OCI-LY7 (cell line): Measurements from ENCODE around the gene SLC26A6.

Experiments used
- CTCF ChIP-seq: fragments of 200-600 bp; sonication (generic); conservative IDR thresholded peaks from 2 replicates; pipeline ENCODE4 v1.5.1; 2014; ENCODE audit warnings: mild to moderate bottlenecking, antibody characterized with exemption, low read length, moderate library complexity, mixed read lengths
- EZH2phosphoT487 ChIP-seq: fragments of 200-600 bp; sonication (generic); IDR thresholded peaks from 2 replicates; pipeline ENCODE4 v1.6.1; 2018; ENCODE audit warnings: low read depth, borderline replicate concordance, mild to moderate bottlenecking, mixed run types, antibody characterized with exemption, low read length, moderate library complexity, mixed read lengths

GRCh38 chr3:48594417-48595049 lies 40.7 kb downstream of the SLC26A6 start:
- TF ChIP-seq CTCF (no peak), EZH2phosphoT487 (no peak)
